Panc1 (cell line): ENCODE results near the gene TSHZ3. TPM values are rescaled to one million over a fixed set of nuclear protein-coding genes. Genes with fewer than 3 reads are reported as not detected.

ENCODE experiments used
- ATAC-seq: fragments of 200-7000 bp; cut with Tn5 transposase; 2 replicates; pipeline ENCODE4 v1.9.1; 2020; ENCODE audit warnings: mild to moderate bottlenecking, moderate library complexity
- BruUV-seq: library from RNA; stranded (reverse); fragments of 400-500 nt; replicated peaks from 2 replicates; lab custom pipeline; 2021; lab: Mats Ljungman, UMichigan
- CTCF ChIA-PET: fragments of 300-600 bp; sonication (Branson Sonifier 250); formaldehyde crosslinking; loops from one replicate; lab custom pipeline; 2022; ENCODE audit warnings: antibody characterized with exemption; lab: Charles Lee
- POLR2A ChIA-PET: fragments of 300-600 bp; sonication (Branson Sonifier 250); formaldehyde crosslinking; loops from one replicate; lab custom pipeline; 2022; ENCODE audit warnings: antibody characterized with exemption; lab: Charles Lee
- DNase-seq: peaks from one replicate; pipeline ENCODE4 v3.0.0-alpha.2; 2010; ENCODE audit warnings: low read depth, low spot score
- H3K27ac ChIP-seq: 2 replicates; pipeline ENCODE4 v1.5.1; 2011; ENCODE audit warnings: mild to moderate bottlenecking, low read length, inconsistent platforms
- H3K27me3 ChIP-seq: fragments of 200-500 bp; sonication (Bioruptor generic); 2 replicates; pipeline ENCODE4 v1.6.0; 2014; ENCODE audit warnings: low read length, inconsistent platforms; ENCODE audit not compliant: control insufficient read depth, insufficient read depth
- H3K36me3 ChIP-seq: fragments of 200-500 bp; sonication (Bioruptor generic); 2 replicates; pipeline ENCODE4 v1.5.1; 2014; ENCODE audit warnings: inconsistent platforms, mild to moderate bottlenecking, low read length, moderate library complexity; ENCODE audit not compliant: control insufficient read depth, insufficient read depth
- H3K4me1 ChIP-seq: 2 replicates; pipeline ENCODE4 v1.5.1; 2011; ENCODE audit warnings: inconsistent platforms, mild to moderate bottlenecking, low read length, moderate library complexity; ENCODE audit not compliant: control insufficient read depth, insufficient read depth
- H3K4me3 ChIP-seq, 2 experiments: 2 replicates each; pipeline ENCODE4 v1.5.1; 2011 to 2012; ENCODE audit warnings: low read depth in 2 of 2, low read length in 2 of 2, mild to moderate bottlenecking in 2 of 2, inconsistent platforms in 1 of 2, moderate library complexity in 1 of 2
- H3K9me3 ChIP-seq: fragments of 200-500 bp; sonication (Bioruptor generic); 2 replicates; pipeline ENCODE4 v1.5.1; 2014; ENCODE audit warnings: low read depth, mild to moderate bottlenecking, inconsistent platforms, low read length, moderate library complexity; ENCODE audit not compliant: control insufficient read depth, insufficient read depth
- POLR2AphosphoS5 ChIP-seq: IDR thresholded peaks from 2 replicates; pipeline ENCODE4 v1.6.1; 2012; ENCODE audit warnings: mild to moderate bottlenecking, low read depth, low read length, moderate library complexity
- SIN3A ChIP-seq: IDR thresholded peaks from 2 replicates; pipeline ENCODE4 v1.6.1; 2012; ENCODE audit warnings: low read depth, mild to moderate bottlenecking, low read length, moderate library complexity, borderline replicate concordance; ENCODE audit not compliant: insufficient read depth
- TCF7L2 ChIP-seq: IDR thresholded peaks from 2 replicates; pipeline ENCODE4 v1.6.1; 2011; ENCODE audit warnings: mild to moderate bottlenecking, low read depth, low read length, inconsistent platforms
- in situ Hi-C: cut with HindIII; loops from 2 replicates; pipeline ENCODE4 v1.10.0; 2016; ENCODE audit warnings: low sequenced_read_pairs, low pct_unique_long_range_greater_than_20kb
- intact Hi-C: fragments of 100-400 bp; cut with micrococcal nuclease; formaldehyde crosslinking; loops from one replicate; pipeline ENCODE4 v1.10.0; 2022; ENCODE audit not compliant: unreplicated experiment
- total RNA-seq: library from RNA; stranded (reverse); gene quantifications from one replicate; pipeline ENCODE4 v1.2.1, GENCODE V29; 2021; ENCODE audit not compliant: unreplicated experiment
- TF ChIP-seq, protein P1 (sequence below), 2 experiments: IDR thresholded peaks; 2 replicates each; pipeline ENCODE4 v1.6.1; 2011 to 2012; ENCODE audit warnings: low read depth in 2 of 2, control low read depth in 1 of 2, low read length in 1 of 2, mild to moderate bottlenecking in 1 of 2, moderate library complexity in 1 of 2; ENCODE audit not compliant: insufficient read depth in 1 of 2
- TF ChIP-seq, protein P2 (sequence below): fragments of 450-650 bp; IDR thresholded peaks from 2 replicates; pipeline ENCODE4 v1.5.1; 2017; ENCODE audit warnings: mild to moderate bottlenecking

Gene TSHZ3
- total RNA-seq, 1 experiment from 2014 or later: 7.8 TPM

DNA sequence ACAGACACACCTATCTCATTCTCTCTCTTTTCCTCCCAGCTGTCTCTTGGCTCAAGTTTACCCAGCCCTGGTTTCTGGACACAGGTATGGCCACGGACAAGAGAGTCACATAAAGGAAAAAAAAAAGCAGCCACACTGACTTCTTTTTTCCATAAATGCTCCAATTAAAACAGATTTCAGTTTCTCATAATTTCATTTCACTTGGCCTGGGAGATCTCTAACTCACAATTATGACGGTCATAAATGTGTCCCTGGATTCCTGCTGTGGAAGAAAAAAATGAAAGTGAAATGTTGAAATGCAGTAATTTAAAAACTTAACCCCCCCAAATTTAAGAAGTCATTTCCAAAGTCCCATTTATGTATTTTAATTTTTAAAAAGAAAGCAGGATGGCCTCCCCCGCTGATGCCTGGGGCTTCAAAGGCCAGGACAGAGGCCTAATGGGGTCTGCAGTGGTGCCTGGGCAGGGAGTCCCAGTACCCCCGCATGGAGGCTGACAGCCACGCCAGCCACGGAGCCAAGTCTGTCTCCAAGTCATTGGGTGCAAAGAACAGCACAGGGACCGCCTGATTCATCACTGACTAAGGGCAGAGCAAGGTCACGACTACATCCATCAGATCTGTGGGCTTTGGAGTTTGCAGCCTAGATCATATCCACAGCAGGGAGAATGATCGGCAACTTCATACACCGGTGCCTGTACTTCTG is 79.7 kb downstream of the TSHZ3 start:
- CTCF ChIA-PET: no interaction called here
- no peak for ATAC-seq
- intact Hi-C loops: no loop called here
- Histone ChIP-seq H3K27ac (no peak overlapping the region), H3K4me3 (no peak overlapping the region), H3K27me3 (no peaks in the 10 kb centered on the region), H3K9me3 (no peaks in the 10 kb centered on the region), H3K4me1 (no peaks in the 10 kb centered on the region), H3K36me3 (no peaks in the 10 kb centered on the region)
- TF ChIP-seq, protein P1, sequence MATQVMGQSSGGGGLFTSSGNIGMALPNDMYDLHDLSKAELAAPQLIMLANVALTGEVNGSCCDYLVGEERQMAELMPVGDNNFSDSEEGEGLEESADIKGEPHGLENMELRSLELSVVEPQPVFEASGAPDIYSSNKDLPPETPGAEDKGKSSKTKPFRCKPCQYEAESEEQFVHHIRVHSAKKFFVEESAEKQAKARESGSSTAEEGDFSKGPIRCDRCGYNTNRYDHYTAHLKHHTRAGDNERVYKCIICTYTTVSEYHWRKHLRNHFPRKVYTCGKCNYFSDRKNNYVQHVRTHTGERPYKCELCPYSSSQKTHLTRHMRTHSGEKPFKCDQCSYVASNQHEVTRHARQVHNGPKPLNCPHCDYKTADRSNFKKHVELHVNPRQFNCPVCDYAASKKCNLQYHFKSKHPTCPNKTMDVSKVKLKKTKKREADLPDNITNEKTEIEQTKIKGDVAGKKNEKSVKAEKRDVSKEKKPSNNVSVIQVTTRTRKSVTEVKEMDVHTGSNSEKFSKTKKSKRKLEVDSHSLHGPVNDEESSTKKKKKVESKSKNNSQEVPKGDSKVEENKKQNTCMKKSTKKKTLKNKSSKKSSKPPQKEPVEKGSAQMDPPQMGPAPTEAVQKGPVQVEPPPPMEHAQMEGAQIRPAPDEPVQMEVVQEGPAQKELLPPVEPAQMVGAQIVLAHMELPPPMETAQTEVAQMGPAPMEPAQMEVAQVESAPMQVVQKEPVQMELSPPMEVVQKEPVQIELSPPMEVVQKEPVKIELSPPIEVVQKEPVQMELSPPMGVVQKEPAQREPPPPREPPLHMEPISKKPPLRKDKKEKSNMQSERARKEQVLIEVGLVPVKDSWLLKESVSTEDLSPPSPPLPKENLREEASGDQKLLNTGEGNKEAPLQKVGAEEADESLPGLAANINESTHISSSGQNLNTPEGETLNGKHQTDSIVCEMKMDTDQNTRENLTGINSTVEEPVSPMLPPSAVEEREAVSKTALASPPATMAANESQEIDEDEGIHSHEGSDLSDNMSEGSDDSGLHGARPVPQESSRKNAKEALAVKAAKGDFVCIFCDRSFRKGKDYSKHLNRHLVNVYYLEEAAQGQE (IDR thresholded peaks at IDR 0.05; ENCODE audit: insufficient read depth in 1 of 2, low read depth in 2 of 2, low read length in 1 of 2): no peak
- TF ChIP-seq TCF7L2: no peak
- no peak for TF ChIP-seq POLR2AphosphoS5
- in situ Hi-C loops: no loop called here
- POLR2A ChIA-PET: no interaction called here
- no peak for DNase-seq
- no TSS peak for BruUV-seq

DNA sequence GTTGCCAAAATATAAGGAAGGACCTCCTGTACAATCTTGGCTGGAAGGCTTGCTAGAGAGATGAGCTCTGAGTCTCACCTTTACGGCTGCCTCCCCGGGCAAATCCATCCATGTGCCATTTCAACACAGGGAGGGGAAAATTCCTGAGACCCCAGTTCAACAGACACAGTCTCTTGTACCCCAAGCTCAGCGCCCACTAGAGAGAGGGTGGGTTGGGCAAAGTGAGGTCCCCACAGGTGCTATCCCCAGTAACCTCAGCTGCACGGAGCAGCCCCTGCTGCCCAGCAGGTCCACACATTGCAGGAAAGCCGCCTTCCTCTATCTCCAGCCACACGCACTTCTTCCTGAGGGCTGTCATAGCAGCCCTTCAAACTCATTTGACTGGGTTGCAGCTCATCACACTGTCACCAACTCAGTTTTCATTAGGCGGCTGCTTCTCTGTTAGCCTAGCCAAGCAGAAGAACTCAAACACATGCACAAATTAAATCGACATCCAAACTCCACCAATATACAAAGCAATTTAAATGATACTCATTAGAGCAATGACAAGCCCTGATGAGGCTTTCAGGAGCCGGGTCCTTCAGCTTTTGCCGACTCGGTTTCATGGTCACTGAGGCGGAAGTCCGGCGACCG is 80.4 kb downstream of the TSHZ3 start:
- in situ Hi-C loops (no loop called here), intact Hi-C loops (no loop called here)
- BruUV-seq: no TSS peak
- Histone ChIP-seq H3K27me3 (no peaks in the 10 kb centered on the region), H3K4me3 (no peak overlapping the region), H3K27ac (no peak overlapping the region), H3K4me1 (no peaks in the 10 kb centered on the region), H3K9me3 (no peaks in the 10 kb centered on the region), H3K36me3 (no peaks in the 10 kb centered on the region)
- ChIA-PET POLR2A (no interaction called here), CTCF (no interaction called here)
- ATAC-seq: no peak
- TF ChIP-seq, protein P1 (IDR thresholded peaks at IDR 0.05; ENCODE audit: insufficient read depth in 1 of 2, low read depth in 2 of 2, low read length in 1 of 2): no peak
- TF ChIP-seq POLR2AphosphoS5 (no peak), SIN3A (no peak), TCF7L2 (no peak)
- TF ChIP-seq, protein P2, sequence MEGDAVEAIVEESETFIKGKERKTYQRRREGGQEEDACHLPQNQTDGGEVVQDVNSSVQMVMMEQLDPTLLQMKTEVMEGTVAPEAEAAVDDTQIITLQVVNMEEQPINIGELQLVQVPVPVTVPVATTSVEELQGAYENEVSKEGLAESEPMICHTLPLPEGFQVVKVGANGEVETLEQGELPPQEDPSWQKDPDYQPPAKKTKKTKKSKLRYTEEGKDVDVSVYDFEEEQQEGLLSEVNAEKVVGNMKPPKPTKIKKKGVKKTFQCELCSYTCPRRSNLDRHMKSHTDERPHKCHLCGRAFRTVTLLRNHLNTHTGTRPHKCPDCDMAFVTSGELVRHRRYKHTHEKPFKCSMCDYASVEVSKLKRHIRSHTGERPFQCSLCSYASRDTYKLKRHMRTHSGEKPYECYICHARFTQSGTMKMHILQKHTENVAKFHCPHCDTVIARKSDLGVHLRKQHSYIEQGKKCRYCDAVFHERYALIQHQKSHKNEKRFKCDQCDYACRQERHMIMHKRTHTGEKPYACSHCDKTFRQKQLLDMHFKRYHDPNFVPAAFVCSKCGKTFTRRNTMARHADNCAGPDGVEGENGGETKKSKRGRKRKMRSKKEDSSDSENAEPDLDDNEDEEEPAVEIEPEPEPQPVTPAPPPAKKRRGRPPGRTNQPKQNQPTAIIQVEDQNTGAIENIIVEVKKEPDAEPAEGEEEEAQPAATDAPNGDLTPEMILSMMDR: no peak
- DNase-seq: no peak
